Upper lobe of left lung (tissue), 4 donors: Measurements from ENCODE around the gene TENM3.

Source experiments
- CTCF ChIP-seq, 6 experiments: fragments of 450-650 bp in 4 of 6; fragments of 200-600 bp in 2 of 6; sonication (generic) in 2 of 6; IDR thresholded peaks; one replicate each; pipeline ENCODE4 v1.5.1; 2016 to 2019; ENCODE audit warnings: antibody characterized with exemption in 6 of 6
- POLR2A ChIP-seq, 4 donors: fragments of 450-650 bp; IDR thresholded peaks; one replicate each; pipeline ENCODE4 v1.5.1; 2016 to 2017; ENCODE audit warnings: antibody characterized with exemption in 4 of 4, mild to moderate bottlenecking in 2 of 4
- POLR2AphosphoS5 ChIP-seq, 2 donors: sonication (generic); formaldehyde crosslinking; IDR thresholded peaks; one replicate each; pipeline ENCODE4 v1.5.1; 2017; ENCODE audit warnings: antibody characterized with exemption in 2 of 2

GRCh38 chr4:182426901-182427300 lies 183.7 kb downstream of the TENM3 start:
- TF ChIP-seq POLR2AphosphoS5 (IDR thresholded peaks at IDR 0.05) (no peak), POLR2A (IDR thresholded peaks at IDR 0.05) (no peak), CTCF (IDR thresholded peaks at IDR 0.05) (no peak)
